Loucy (cell line): ENCODE measurements around the gene ROPN1B.
"Not testable (repeated sequence)": the region's sequence is repeated elsewhere in the genome, so short reads cannot be mapped to it uniquely, and the experiment has no call there.

Experiments
- CTCF ChIP-seq: fragments of 200-600 bp; sonication (generic); conservative IDR thresholded peaks from 2 replicates; pipeline ENCODE4 v1.5.1; 2014; ENCODE audit warnings: mild to moderate bottlenecking, antibody characterized with exemption, low read length
- EZH2phosphoT487 ChIP-seq: fragments of 200-600 bp; IDR thresholded peaks from 2 replicates; pipeline ENCODE4 v1.6.1; 2018; ENCODE audit warnings: antibody characterized with exemption, mild to moderate bottlenecking, moderate library complexity, borderline replicate concordance

- peak; percentile 61 for TF ChIP-seq CTCF
- TF ChIP-seq EZH2phosphoT487: not testable (repeated sequence)
Measured at GRCh38 chr3:125928771-125929545, 40.0 kb upstream of the ROPN1B start.
